Measurements from ENCODE around the gene PRAF2. TPM values are rescaled to one million over a fixed set of nuclear protein-coding genes. Genes with fewer than 3 reads are reported as not detected.

The PRAF2 gene
- total and polyA plus RNA-seq, 2 of the 13 experiments (the other 11 are each of a cell fraction or from before 2014, with no cell fraction given), result 0.33 to 2.6 TPM

DNA sequence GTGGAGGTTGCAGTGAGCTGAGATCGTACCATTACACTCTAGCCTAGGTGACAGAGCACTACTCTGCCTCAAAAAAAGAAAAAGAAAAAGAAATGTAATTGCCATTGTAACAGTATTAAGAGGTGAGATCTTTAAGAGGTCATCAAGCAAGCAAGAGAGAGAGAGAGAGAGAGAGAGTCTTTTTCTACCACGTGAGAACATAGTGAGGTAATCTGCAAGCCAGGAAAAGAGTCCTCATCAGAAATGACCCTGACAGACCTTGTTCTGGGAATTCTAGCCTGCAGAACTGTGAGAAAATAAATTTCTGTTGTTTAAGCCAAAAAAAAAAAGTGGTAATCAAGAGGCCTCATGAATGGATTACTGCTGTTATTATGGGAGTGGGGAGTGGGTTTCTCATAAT lies 34.8 kb upstream of the PRAF2 start (continued):
- no peak for TF ChIP-seq TAF15 (IDR thresholded peaks at IDR 0.05; ENCODE audit: low read depth, low read length, poor library complexity, severe bottlenecking)
- TF ChIP-seq MTF1 (CRISPR knock-in tag; IDR thresholded peaks at IDR 0.05), result no peak
- no peak for TF ChIP-seq ATM (IDR thresholded peaks at IDR 0.05; ENCODE audit: borderline replicate concordance)
- TF ChIP-seq, protein P1, sequence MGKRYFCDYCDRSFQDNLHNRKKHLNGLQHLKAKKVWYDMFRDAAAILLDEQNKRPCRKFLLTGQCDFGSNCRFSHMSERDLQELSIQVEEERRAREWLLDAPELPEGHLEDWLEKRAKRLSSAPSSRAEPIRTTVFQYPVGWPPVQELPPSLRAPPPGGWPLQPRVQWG (CRISPR knock-in tag; IDR thresholded peaks at IDR 0.05; ENCODE audit: borderline replicate concordance, low read depth), result no peak
- no peak for TF ChIP-seq RFX3 (CRISPR knock-in tag; IDR thresholded peaks at IDR 0.05)
- TF ChIP-seq HOXA7 (CRISPR knock-in tag; IDR thresholded peaks at IDR 0.05), result no peak
- TF ChIP-seq, protein P2, sequence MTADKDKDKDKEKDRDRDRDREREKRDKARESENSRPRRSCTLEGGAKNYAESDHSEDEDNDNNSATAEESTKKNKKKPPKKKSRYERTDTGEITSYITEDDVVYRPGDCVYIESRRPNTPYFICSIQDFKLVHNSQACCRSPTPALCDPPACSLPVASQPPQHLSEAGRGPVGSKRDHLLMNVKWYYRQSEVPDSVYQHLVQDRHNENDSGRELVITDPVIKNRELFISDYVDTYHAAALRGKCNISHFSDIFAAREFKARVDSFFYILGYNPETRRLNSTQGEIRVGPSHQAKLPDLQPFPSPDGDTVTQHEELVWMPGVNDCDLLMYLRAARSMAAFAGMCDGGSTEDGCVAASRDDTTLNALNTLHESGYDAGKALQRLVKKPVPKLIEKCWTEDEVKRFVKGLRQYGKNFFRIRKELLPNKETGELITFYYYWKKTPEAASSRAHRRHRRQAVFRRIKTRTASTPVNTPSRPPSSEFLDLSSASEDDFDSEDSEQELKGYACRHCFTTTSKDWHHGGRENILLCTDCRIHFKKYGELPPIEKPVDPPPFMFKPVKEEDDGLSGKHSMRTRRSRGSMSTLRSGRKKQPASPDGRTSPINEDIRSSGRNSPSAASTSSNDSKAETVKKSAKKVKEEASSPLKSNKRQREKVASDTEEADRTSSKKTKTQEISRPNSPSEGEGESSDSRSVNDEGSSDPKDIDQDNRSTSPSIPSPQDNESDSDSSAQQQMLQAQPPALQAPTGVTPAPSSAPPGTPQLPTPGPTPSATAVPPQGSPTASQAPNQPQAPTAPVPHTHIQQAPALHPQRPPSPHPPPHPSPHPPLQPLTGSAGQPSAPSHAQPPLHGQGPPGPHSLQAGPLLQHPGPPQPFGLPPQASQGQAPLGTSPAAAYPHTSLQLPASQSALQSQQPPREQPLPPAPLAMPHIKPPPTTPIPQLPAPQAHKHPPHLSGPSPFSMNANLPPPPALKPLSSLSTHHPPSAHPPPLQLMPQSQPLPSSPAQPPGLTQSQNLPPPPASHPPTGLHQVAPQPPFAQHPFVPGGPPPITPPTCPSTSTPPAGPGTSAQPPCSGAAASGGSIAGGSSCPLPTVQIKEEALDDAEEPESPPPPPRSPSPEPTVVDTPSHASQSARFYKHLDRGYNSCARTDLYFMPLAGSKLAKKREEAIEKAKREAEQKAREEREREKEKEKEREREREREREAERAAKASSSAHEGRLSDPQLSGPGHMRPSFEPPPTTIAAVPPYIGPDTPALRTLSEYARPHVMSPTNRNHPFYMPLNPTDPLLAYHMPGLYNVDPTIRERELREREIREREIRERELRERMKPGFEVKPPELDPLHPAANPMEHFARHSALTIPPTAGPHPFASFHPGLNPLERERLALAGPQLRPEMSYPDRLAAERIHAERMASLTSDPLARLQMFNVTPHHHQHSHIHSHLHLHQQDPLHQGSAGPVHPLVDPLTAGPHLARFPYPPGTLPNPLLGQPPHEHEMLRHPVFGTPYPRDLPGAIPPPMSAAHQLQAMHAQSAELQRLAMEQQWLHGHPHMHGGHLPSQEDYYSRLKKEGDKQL (CRISPR knock-in tag; IDR thresholded peaks at IDR 0.05; ENCODE audit: low read depth), result no peak

DNA sequence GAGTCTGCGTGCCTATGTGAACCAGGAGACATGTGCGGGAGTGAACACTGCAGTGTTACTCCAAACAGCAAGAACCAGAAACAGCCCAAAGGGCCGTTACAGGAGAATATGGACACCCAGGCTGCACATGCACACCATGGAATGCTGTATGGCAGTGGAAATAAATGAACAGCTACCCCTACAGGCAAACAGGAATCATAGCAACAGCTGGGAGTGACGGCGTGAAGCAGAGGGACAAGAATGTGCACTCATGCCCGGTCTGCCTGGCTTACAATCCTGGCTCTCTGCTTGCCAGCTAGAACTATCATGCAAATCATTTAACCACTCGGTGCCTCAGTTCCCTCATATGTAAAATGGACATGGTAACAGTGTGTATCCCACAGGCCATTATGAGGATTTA lies 33.1 kb upstream of the PRAF2 start:
- FAIRE-seq (peak; percentile 64), DNase-seq (ENCODE audit: low spot score) (peak; percentile 54), ATAC-seq (peak; percentile 73)
- H3K27me3 ChIP-seq (ENCODE audit: control insufficient read depth in 1 of 2, insufficient read depth in 2 of 2, low read length in 2 of 2), result no peaks in the 10 kb centered on the region
- H4K20me1 ChIP-seq (ENCODE audit: insufficient read depth, low read length), result no peaks in the 10 kb centered on the region
- no peak overlapping the region for H3K4me2 ChIP-seq (ENCODE audit: low read depth, low read length)
- H3K27ac ChIP-seq (ENCODE audit: extremely low read length, insufficient read depth, low read length), result peak overlapping the region; percentile 13
- no peak overlapping the region for H2AFZ ChIP-seq (ENCODE audit: low read length)
- H3K36me3 ChIP-seq (replicated peaks in 1 of 2; ENCODE audit: control insufficient read depth in 1 of 2, insufficient read depth in 2 of 2, low read length in 2 of 2), result 0 out of 5 replicates have a peak, but pooled peaks cover under 1 to 13% of the 10 kb centered on the region in 2 experiments
- intact Hi-C loops (cut with micrococcal nuclease; ENCODE audit: unreplicated experiment), result no loop called here
- POLR2A ChIA-PET, result no interaction called here
- no peak overlapping the region for H3K4me3 ChIP-seq (replicated peaks in 1 of 3; ENCODE audit: insufficient read depth in 1 of 3, low read depth in 2 of 3, low read length in 3 of 3)
- no TSS peak for BruUV-seq (replicated peaks)
- no peaks in the 10 kb centered on the region for H3K9me3 ChIP-seq (ENCODE audit: low read length)
- WGBS (ENCODE audit: low lambda C conversion rate), result 55% methylated on average over 4 of the region's 7 CpGs
- in situ Hi-C loops (cut with HindIII; ENCODE audit: extremely low pct_ligation_motif_present, low pct_unique_long_range_greater_than_20kb), result no loop called here
- peaks cover 24% of the 10 kb centered on the region for H3K4me1 ChIP-seq (ENCODE audit: insufficient read depth, low read length)
- H3K79me2 ChIP-seq (ENCODE audit: insufficient read depth, low read length), result no peaks in the 10 kb centered on the region
- CTCF ChIA-PET (ENCODE audit: low intra/inter-chr PET ratio, low total read pairs), result no interaction called here
- H3K9ac ChIP-seq (ENCODE audit: insufficient read depth, low read depth, low read length), result no peak overlapping the region
- peak; percentile 27; the same call in 1 of the 2 replicates for TF ChIP-seq SAP130 (CRISPR knock-in tag; IDR thresholded peaks at IDR 0.05; ENCODE audit: low read depth)
- peak; percentile 45; the same call in 1 of the 2 replicates for TF ChIP-seq SMC3 (IDR thresholded peaks at IDR 0.05; ENCODE audit: low read length)
- TF ChIP-seq STAG1 (CRISPR knock-in tag; IDR thresholded peaks at IDR 0.05), result peak; percentile 52
- TF ChIP-seq, protein P3, sequence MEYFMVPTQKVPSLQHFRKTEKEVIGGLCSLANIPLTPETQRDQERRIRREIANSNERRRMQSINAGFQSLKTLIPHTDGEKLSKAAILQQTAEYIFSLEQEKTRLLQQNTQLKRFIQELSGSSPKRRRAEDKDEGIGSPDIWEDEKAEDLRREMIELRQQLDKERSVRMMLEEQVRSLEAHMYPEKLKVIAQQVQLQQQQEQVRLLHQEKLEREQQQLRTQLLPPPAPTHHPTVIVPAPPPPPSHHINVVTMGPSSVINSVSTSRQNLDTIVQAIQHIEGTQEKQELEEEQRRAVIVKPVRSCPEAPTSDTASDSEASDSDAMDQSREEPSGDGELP (IDR thresholded peaks at IDR 0.05; ENCODE audit: borderline replicate concordance, low read depth), result peak; percentile 21; the same call in 1 of the 2 replicates
- TF ChIP-seq TEAD3 (CRISPR knock-in tag; optimal IDR thresholded peaks at IDR 0.05; ENCODE audit: borderline replicate concordance), result peak; percentile 85
- no peak for TF ChIP-seq CBFB (CRISPR knock-in tag; IDR thresholded peaks at IDR 0.05)
- TF ChIP-seq ZFYVE20 (CRISPR knock-in tag; IDR thresholded peaks at IDR 0.05; ENCODE audit: borderline replicate concordance, low read depth), result no peak
- peak; percentile 39; the same call in 1 of the 2 replicates for TF ChIP-seq RAD21 (CRISPR knock-in tag; IDR thresholded peaks at IDR 0.05)
- TF ChIP-seq, protein P4, sequence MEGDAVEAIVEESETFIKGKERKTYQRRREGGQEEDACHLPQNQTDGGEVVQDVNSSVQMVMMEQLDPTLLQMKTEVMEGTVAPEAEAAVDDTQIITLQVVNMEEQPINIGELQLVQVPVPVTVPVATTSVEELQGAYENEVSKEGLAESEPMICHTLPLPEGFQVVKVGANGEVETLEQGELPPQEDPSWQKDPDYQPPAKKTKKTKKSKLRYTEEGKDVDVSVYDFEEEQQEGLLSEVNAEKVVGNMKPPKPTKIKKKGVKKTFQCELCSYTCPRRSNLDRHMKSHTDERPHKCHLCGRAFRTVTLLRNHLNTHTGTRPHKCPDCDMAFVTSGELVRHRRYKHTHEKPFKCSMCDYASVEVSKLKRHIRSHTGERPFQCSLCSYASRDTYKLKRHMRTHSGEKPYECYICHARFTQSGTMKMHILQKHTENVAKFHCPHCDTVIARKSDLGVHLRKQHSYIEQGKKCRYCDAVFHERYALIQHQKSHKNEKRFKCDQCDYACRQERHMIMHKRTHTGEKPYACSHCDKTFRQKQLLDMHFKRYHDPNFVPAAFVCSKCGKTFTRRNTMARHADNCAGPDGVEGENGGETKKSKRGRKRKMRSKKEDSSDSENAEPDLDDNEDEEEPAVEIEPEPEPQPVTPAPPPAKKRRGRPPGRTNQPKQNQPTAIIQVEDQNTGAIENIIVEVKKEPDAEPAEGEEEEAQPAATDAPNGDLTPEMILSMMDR (CRISPR knock-in tag; IDR thresholded peaks at IDR 0.05), result peak; percentile 67
- no peak for TF ChIP-seq SMYD3 (CRISPR knock-in tag; IDR thresholded peaks at IDR 0.05)
